H1 (cell line): ENCODE measurements around the gene ADCY7.

Source experiments
- CREB1 ChIP-seq: IDR thresholded peaks from 2 replicates; pipeline ENCODE4 v1.6.1; 2012; ENCODE audit warnings: inconsistent platforms
- KDM1A ChIP-seq: fragments of 200-600, 300-600 bp; sonication (generic); IDR thresholded peaks from 2 replicates; pipeline ENCODE4 v1.7.1; 2016; ENCODE audit warnings: mild to moderate bottlenecking, low read length, borderline replicate concordance
- TF ChIP-seq, protein P1 (sequence below), 3 experiments: IDR thresholded peaks; 1 replicate in 2 of 3; 2 replicates in 1 of 3; pipeline versions ENCODE4 v1.5.1 to v1.6.1; 2011; ENCODE audit warnings: low read length in 3 of 3, mild to moderate bottlenecking in 3 of 3, inconsistent platforms in 2 of 3, low read depth in 1 of 3, moderate library complexity in 1 of 3; ENCODE audit not compliant: insufficient read depth in 1 of 3; ENCODE audit errors: control extremely low read depth in 1 of 3
- TF ChIP-seq, protein P2 (sequence below): IDR thresholded peaks from 2 replicates; pipeline ENCODE4 v1.6.1; 2011; ENCODE audit warnings: low read depth, mild to moderate bottlenecking, low read length; ENCODE audit not compliant: insufficient read depth

DNA sequence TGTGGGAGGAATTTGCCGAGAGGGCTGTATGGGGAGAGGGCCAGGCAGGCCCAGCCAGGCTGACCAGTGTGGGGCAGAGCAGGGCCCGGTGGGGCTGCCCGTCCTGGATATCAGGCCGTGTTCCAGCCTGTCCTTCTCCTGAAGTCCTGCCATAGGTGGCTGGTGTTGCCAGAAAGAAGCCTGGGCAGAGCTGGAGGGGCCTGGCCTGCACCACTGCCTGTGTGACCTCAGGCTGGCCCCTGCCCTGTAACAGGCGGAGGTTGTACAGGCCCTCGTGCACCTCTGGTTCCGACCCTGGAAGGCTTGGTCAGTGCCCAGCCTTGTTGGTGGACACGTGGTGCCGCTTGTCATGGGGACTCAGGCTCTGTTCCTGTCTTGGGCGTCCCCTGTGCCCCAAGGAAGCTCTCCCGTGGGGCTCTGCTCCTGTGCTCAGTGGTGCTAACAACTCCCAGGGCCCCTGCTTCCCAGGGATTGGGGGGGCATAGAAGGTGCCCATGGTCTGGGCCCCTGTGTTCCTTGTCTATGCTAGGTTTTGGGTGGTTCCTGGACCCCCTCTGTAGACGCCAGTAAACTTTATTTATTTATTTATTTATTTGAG is 33.3 kb downstream of the ADCY7 start:
- TF ChIP-seq, protein P1, sequence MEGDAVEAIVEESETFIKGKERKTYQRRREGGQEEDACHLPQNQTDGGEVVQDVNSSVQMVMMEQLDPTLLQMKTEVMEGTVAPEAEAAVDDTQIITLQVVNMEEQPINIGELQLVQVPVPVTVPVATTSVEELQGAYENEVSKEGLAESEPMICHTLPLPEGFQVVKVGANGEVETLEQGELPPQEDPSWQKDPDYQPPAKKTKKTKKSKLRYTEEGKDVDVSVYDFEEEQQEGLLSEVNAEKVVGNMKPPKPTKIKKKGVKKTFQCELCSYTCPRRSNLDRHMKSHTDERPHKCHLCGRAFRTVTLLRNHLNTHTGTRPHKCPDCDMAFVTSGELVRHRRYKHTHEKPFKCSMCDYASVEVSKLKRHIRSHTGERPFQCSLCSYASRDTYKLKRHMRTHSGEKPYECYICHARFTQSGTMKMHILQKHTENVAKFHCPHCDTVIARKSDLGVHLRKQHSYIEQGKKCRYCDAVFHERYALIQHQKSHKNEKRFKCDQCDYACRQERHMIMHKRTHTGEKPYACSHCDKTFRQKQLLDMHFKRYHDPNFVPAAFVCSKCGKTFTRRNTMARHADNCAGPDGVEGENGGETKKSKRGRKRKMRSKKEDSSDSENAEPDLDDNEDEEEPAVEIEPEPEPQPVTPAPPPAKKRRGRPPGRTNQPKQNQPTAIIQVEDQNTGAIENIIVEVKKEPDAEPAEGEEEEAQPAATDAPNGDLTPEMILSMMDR (IDR thresholded peaks at IDR 0.05; ENCODE audit: control extremely low read depth in 1 of 3, insufficient read depth in 1 of 3, low read depth in 1 of 3, low read length in 3 of 3) = no peak
- TF ChIP-seq CREB1 (no peak), KDM1A (no peak)
- TF ChIP-seq, protein P2, sequence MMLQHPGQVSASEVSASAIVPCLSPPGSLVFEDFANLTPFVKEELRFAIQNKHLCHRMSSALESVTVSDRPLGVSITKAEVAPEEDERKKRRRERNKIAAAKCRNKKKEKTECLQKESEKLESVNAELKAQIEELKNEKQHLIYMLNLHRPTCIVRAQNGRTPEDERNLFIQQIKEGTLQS = no peak
